HG02840 (cell line): Measurements from ENCODE around the gene THOC7.

ENCODE experiments used
- ATAC-seq: cut with Tn5 transposase; IDR thresholded peaks from one replicate; pipeline ENCODE4 v1.9.1; 2021; ENCODE audit warnings: mild to moderate bottlenecking, moderate library complexity, moderate number of reproducible peaks; ENCODE audit not compliant: unreplicated experiment, low FRiP score

The THOC7 gene

GRCh38 chr3:63847718-63848450 lies 15.7 kb downstream of the THOC7 start:
- ATAC-seq, result no peak

DNA sequence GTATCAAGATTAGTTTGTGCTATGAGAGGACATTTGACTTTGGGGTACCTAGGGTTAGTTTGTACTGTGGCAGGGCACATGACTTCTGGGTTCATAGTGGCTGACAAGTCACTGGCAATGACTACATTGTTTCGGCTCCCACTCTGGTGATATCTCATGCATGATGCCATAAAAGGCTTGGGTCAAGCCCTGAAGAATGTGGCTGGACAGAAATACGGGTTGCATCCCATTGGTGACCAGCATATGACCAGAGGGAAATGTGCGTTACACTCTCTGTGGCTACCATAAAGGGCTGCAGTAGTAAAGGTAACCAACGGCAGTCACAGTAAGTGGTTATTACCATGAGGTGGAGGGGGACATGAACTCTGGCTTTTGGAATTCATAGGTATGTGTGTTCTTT lies 18.4 kb downstream of the THOC7 start:
- no peak for ATAC-seq

- ATAC-seq, result no peak
These were observed 21.5 kb downstream of the THOC7 start for GRCh38 chr3:63842127-63842526.

- ATAC-seq, result no peak
These were observed 21.9 kb downstream of the THOC7 start for GRCh38 chr3:63841704-63842103.

GRCh38 chr3:63832395-63832794 lies 31.2 kb downstream of the THOC7 start:
- no peak for ATAC-seq

- ATAC-seq, result no peak
These were observed 33.1 kb downstream of the THOC7 start for GRCh38 chr3:63830526-63830925.

DNA sequence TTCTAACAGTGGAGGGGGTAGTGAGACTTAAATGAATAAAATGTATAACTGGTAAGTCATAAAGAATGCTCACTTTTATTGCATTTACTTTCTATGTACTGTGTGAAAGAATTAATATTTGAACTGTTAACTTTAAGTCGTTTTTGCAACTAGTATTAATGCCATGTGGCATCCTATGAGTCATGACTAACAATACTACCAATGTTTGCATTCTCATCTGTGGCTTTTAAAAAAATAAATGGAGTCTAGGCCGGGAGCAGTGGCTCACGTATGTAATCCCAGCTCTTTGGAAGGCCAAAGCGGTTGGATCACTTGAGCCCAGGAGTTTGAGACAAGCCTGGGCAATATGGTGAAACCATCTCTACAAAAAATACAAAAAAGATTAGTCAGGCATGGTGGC lies 39.3 kb downstream of the THOC7 start:
- no peak for ATAC-seq

DNA sequence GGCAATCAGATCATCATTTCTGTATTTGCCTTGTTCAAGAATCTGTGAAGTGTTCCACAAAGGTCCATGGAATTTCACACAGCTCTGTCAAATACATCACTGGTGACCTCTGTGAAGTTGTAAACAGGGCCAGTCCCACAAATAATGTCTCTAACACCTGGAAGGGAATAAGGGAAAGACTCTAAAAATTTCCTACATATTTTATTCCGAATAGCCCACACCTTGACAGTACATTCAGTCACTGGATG lies 44.5 kb downstream of the THOC7 start, which contains the start of gene C3orf49:
TSS of gene C3orf49 (plus strand) at position 149 of the 248 bp plus-strand sequence. CDS start 173 bp downstream, outside the sequence.
- ATAC-seq, result no peak

- ATAC-seq, result no peak
These were observed 45.1 kb downstream of the THOC7 start for GRCh38 chr3:63818282-63819150.

GRCh38 chr3:63817225-63817624 lies 46.4 kb downstream of the THOC7 start:
- no peak for ATAC-seq

GRCh38 chr3:63814237-63814636 lies 49.4 kb downstream of the THOC7 start:
- no peak for ATAC-seq

DNA sequence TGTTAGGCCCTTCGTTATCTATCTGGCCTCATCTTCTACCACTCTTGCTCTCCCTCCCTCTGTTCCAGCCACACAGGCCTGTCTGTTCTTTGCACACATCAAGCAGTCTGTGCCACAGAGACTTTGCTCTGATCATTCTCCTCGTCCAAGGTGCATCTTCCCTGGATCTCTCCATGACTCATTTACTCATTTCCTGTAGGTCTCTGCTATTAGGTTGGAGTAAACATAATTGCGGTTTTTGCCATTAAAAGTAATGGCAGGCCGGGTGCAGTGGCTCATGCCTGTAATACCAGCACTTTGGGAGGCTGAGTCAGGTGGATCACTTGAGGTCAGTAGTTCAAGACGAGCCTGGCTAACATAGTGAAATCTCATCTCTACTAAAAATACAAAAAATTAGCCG lies 54.0 kb downstream of the THOC7 start:
- ATAC-seq, result no peak

DNA sequence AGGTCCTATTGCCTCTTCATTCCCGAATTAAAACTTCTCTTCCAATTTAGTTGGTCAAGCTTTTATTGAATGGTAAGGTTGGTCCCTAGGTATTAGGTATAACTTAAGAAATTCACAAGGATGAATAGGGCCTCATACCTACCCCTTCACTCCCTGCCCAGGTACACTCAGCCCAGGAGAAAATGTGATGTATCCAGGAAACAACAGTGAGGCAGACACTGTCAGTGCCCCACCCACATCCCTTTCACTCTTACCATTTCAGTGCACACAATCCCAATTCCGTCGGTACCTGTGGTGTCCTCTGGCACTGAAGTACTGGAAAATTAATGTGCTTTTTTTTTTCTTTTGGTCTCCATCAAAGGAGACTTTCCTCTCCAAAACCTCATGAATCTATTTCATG lies 55.0 kb downstream of the THOC7 start:
- no peak for ATAC-seq

GRCh38 chr3:63807961-63808565 lies 55.5 kb downstream of the THOC7 start:
- no peak for ATAC-seq

- ATAC-seq, result no peak
These were observed 59.7 kb downstream of the THOC7 start for GRCh38 chr3:63803911-63804310.

- no peak for ATAC-seq
These were observed 63.5 kb downstream of the THOC7 start for GRCh38 chr3:63800097-63800496.

- ATAC-seq, result no peak
These were observed 64.7 kb downstream of the THOC7 start for GRCh38 chr3:63798949-63799348.

GRCh38 chr3:63798544-63798943 lies 65.1 kb downstream of the THOC7 start:
- ATAC-seq, result no peak

DNA sequence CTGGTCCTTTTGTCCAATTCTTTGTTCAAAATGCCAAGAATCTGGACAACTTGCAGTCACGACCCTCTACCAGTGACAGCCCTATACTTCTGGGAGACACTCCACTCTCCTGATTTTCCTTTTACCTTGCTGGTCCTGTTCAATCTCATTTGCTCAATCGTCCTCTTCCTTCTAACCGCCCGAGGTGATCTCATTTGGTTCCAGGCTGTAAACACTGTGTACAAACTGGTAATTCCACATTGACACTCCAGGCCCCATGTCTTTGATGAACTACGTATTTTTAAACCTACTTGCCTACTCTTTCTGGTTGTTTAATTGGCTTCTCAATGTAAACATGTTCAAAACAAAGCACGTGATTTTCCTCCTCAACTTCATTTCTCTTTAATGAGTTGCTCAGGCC lies 68.2 kb downstream of the THOC7 start:
- no peak for ATAC-seq

- no peak for ATAC-seq
These were observed 71.6 kb downstream of the THOC7 start for GRCh38 chr3:63791974-63792373.
